ENCODE measurements around the gene CECR2.

Gene CECR2

GRCh38 chr22:17581056-17581455, 211.8 kb downstream of the CECR2 start:
- no peak for FAIRE-seq
- no peak for DNase-seq (ENCODE audit: insufficient read length, low spot score)
- TF ChIP-seq TAF1 (IDR thresholded peaks at IDR 0.05; ENCODE audit: low read depth, low read length): no peak
- no peak for TF ChIP-seq PAX5 (IDR thresholded peaks at IDR 0.05; ENCODE audit: insufficient read depth, low read length, severe bottlenecking)

- FAIRE-seq (no peak), DNase-seq (ENCODE audit: insufficient read length, low spot score) (no peak)
- TF ChIP-seq POLR2A (IDR thresholded peaks at IDR 0.05; ENCODE audit: low read depth, low read length): no peak
- TF ChIP-seq PAX5 (IDR thresholded peaks at IDR 0.05; ENCODE audit: insufficient read depth, low read length, severe bottlenecking): no peak
- TF ChIP-seq TAF1 (IDR thresholded peaks at IDR 0.05; ENCODE audit: low read depth, low read length): no peak
- TF ChIP-seq POU2F2 (IDR thresholded peaks at IDR 0.05; ENCODE audit: low read depth, low read length): no peak
- no peak for TF ChIP-seq POLR2AphosphoS5 (IDR thresholded peaks at IDR 0.05; ENCODE audit: low read depth, low read length)
- no peak for TF ChIP-seq SPI1 (IDR thresholded peaks at IDR 0.05; ENCODE audit: low read depth, low read length)
Measured at GRCh38 chr22:17581631-17582030, 212.4 kb downstream of the CECR2 start.

- TF ChIP-seq PAX5 (IDR thresholded peaks at IDR 0.05; ENCODE audit: insufficient read depth, low read length, severe bottlenecking) (no peak), POLR2A (IDR thresholded peaks at IDR 0.05; ENCODE audit: low read depth, low read length) (no peak), POLR2AphosphoS5 (IDR thresholded peaks at IDR 0.05; ENCODE audit: low read depth, low read length) (no peak), SPI1 (IDR thresholded peaks at IDR 0.05; ENCODE audit: low read depth, low read length) (no peak), TAF1 (IDR thresholded peaks at IDR 0.05; ENCODE audit: low read depth, low read length) (no peak), POU2F2 (IDR thresholded peaks at IDR 0.05; ENCODE audit: low read depth, low read length) (no peak)
- FAIRE-seq: no peak
Measured at GRCh38 chr22:17583151-17583550, 213.9 kb downstream of the CECR2 start.

GRCh38 chr22:17586831-17587440, 217.7 kb downstream of the CECR2 start:
- no peak for FAIRE-seq
- no peak for TF ChIP-seq TAF1 (IDR thresholded peaks at IDR 0.05; ENCODE audit: low read depth, low read length)
- TF ChIP-seq POLR2A (IDR thresholded peaks at IDR 0.05; ENCODE audit: low read depth, low read length): no peak
- no peak for TF ChIP-seq PAX5 (IDR thresholded peaks at IDR 0.05; ENCODE audit: insufficient read depth, low read length, severe bottlenecking)
- no peak for TF ChIP-seq POU2F2 (IDR thresholded peaks at IDR 0.05; ENCODE audit: low read depth, low read length)
- TF ChIP-seq SPI1 (IDR thresholded peaks at IDR 0.05; ENCODE audit: low read depth, low read length): no peak
- no peak for TF ChIP-seq POLR2AphosphoS5 (IDR thresholded peaks at IDR 0.05; ENCODE audit: low read depth, low read length)

More at GRCh38 chr22:17583151-17583550, 213.9 kb downstream of the CECR2 start:
- no peak for DNase-seq (ENCODE audit: insufficient read length, low spot score)

GRCh38 chr22:17587629-17588028, 218.4 kb downstream of the CECR2 start:
- FAIRE-seq (no peak), DNase-seq (ENCODE audit: insufficient read length, low spot score) (no peak)
- TF ChIP-seq PAX5 (IDR thresholded peaks at IDR 0.05; ENCODE audit: insufficient read depth, low read length, severe bottlenecking): no peak
- TF ChIP-seq POLR2AphosphoS5 (IDR thresholded peaks at IDR 0.05; ENCODE audit: low read depth, low read length): no peak
- TF ChIP-seq SPI1 (IDR thresholded peaks at IDR 0.05; ENCODE audit: low read depth, low read length): no peak
- no peak for TF ChIP-seq TAF1 (IDR thresholded peaks at IDR 0.05; ENCODE audit: low read depth, low read length)
- no peak for TF ChIP-seq POU2F2 (IDR thresholded peaks at IDR 0.05; ENCODE audit: low read depth, low read length)
- TF ChIP-seq POLR2A (IDR thresholded peaks at IDR 0.05; ENCODE audit: low read depth, low read length): no peak

More at GRCh38 chr22:17586831-17587440, 217.7 kb downstream of the CECR2 start:
- DNase-seq (ENCODE audit: insufficient read length, low spot score): no peak

GRCh38 chr22:17588606-17589005, 219.3 kb downstream of the CECR2 start:
- DNase-seq (ENCODE audit: insufficient read length, low spot score) (no peak), FAIRE-seq (no peak)
- TF ChIP-seq POLR2AphosphoS5 (IDR thresholded peaks at IDR 0.05; ENCODE audit: low read depth, low read length) (no peak), POU2F2 (IDR thresholded peaks at IDR 0.05; ENCODE audit: low read depth, low read length) (no peak), POLR2A (IDR thresholded peaks at IDR 0.05; ENCODE audit: low read depth, low read length) (no peak), TAF1 (IDR thresholded peaks at IDR 0.05; ENCODE audit: low read depth, low read length) (no peak), SPI1 (IDR thresholded peaks at IDR 0.05; ENCODE audit: low read depth, low read length) (no peak), PAX5 (IDR thresholded peaks at IDR 0.05; ENCODE audit: insufficient read depth, low read length, severe bottlenecking) (no peak)

GRCh38 chr22:17589810-17590375, 220.6 kb downstream of the CECR2 start:
- FAIRE-seq (no peak), DNase-seq (ENCODE audit: insufficient read length, low spot score) (no peak)
- TF ChIP-seq PAX5 (IDR thresholded peaks at IDR 0.05; ENCODE audit: insufficient read depth, low read length, severe bottlenecking) (no peak), SPI1 (IDR thresholded peaks at IDR 0.05; ENCODE audit: low read depth, low read length) (no peak), POLR2AphosphoS5 (IDR thresholded peaks at IDR 0.05; ENCODE audit: low read depth, low read length) (no peak), POU2F2 (IDR thresholded peaks at IDR 0.05; ENCODE audit: low read depth, low read length) (no peak), POLR2A (IDR thresholded peaks at IDR 0.05; ENCODE audit: low read depth, low read length) (no peak), TAF1 (IDR thresholded peaks at IDR 0.05; ENCODE audit: low read depth, low read length) (no peak)

- DNase-seq (ENCODE audit: insufficient read length, low spot score) (no peak), FAIRE-seq (no peak)
- no peak for TF ChIP-seq POLR2AphosphoS5 (IDR thresholded peaks at IDR 0.05; ENCODE audit: low read depth, low read length)
- TF ChIP-seq POU2F2 (IDR thresholded peaks at IDR 0.05; ENCODE audit: low read depth, low read length): no peak
- no peak for TF ChIP-seq TAF1 (IDR thresholded peaks at IDR 0.05; ENCODE audit: low read depth, low read length)
- TF ChIP-seq POLR2A (IDR thresholded peaks at IDR 0.05; ENCODE audit: low read depth, low read length): no peak
- no peak for TF ChIP-seq SPI1 (IDR thresholded peaks at IDR 0.05; ENCODE audit: low read depth, low read length)
- no peak for TF ChIP-seq PAX5 (IDR thresholded peaks at IDR 0.05; ENCODE audit: insufficient read depth, low read length, severe bottlenecking)
Measured at GRCh38 chr22:17590586-17590985, 221.3 kb downstream of the CECR2 start.

GRCh38 chr22:17592201-17592600, 222.9 kb downstream of the CECR2 start:
- DNase-seq (ENCODE audit: insufficient read length, low spot score) (no peak), FAIRE-seq (no peak)
- TF ChIP-seq POLR2A (IDR thresholded peaks at IDR 0.05; ENCODE audit: low read depth, low read length): no peak

- DNase-seq (ENCODE audit: insufficient read length, low spot score) (no peak), FAIRE-seq (no peak)
- TF ChIP-seq POU2F2 (IDR thresholded peaks at IDR 0.05; ENCODE audit: low read depth, low read length): no peak
- no peak for TF ChIP-seq POLR2AphosphoS5 (IDR thresholded peaks at IDR 0.05; ENCODE audit: low read depth, low read length)
- TF ChIP-seq PAX5 (IDR thresholded peaks at IDR 0.05; ENCODE audit: insufficient read depth, low read length, severe bottlenecking): no peak
- no peak for TF ChIP-seq POLR2A (IDR thresholded peaks at IDR 0.05; ENCODE audit: low read depth, low read length)
- TF ChIP-seq SPI1 (IDR thresholded peaks at IDR 0.05; ENCODE audit: low read depth, low read length): no peak
- TF ChIP-seq TAF1 (IDR thresholded peaks at IDR 0.05; ENCODE audit: low read depth, low read length): no peak
Measured at GRCh38 chr22:17596226-17596625, 227.0 kb downstream of the CECR2 start.
